ENCODE data around the gene SLC2A11. TPM values are rescaled to one million over a fixed set of nuclear protein-coding genes. Genes with fewer than 3 reads are reported as not detected.

SLC2A11 gene
- total and polyA plus RNA-seq, 3 experiments from 2014 or later: 5.2 to 9.0 (median 7.1) TPM

GRCh38 chr22:23834406-23834792 is 23.3 kb upstream of the SLC2A11 start:
- Histone ChIP-seq H3K27me3 (ENCODE audit: insufficient read depth, low read length, poor library complexity, severe bottlenecking) (no peaks in the 10 kb centered on the region), H3K9me3 (ENCODE audit: low read length) (no peaks in the 10 kb centered on the region), H3K4me1 (ENCODE audit: insufficient read depth, low read length) (peaks cover 6% of the 10 kb centered on the region), H3K27ac (ENCODE audit: low read depth, low read length) (no peak overlapping the region), H3K36me3 (ENCODE audit: insufficient read depth, low read length) (peaks cover 4% of the 10 kb centered on the region), H3K4me3 (ENCODE audit: low read length) (no peak overlapping the region)
- DNase-seq: no peak
- Mint-ChIP-seq H3K4me1 (peaks cover 18 to 28% (median 26%) of the 10 kb centered on the region in 3 donors), H3K9me3 (no peaks in the 10 kb centered on the region), H3K27ac (no peak overlapping the region), H3K36me3 (peaks cover 0 to 44% (median 8%) of the 10 kb centered on the region in 3 donors), H3K4me3 (no peak overlapping the region), H3K27me3 (peaks cover 0 to 2% of the 10 kb centered on the region in 2 donors)
- ChIA-PET CTCF (interaction anchor here (1.4 kb wide), 1 partner anchor 15 kb away, joined by 4 read pairs; no protein-coding TSS in a partner anchor), POLR2A (no interaction called here)

- H3K27ac ChIP-seq (ENCODE audit: low read depth, low read length): no peak overlapping the region
- peaks cover 3% of the 10 kb centered on the region for H3K36me3 ChIP-seq (ENCODE audit: insufficient read depth, low read length)
- H3K4me1 ChIP-seq (ENCODE audit: insufficient read depth, low read length): peaks cover 11% of the 10 kb centered on the region
Measured at GRCh38 chr22:23834793-23835483, 22.7 kb upstream of the SLC2A11 start.

GRCh38 chr22:23835484-23836144 is 22.1 kb upstream of the SLC2A11 start:
- CTCF ChIA-PET: interaction anchor here (1.4 kb wide), 1 partner anchor 14 kb away, joined by 4 read pairs; no protein-coding TSS in a partner anchor
- Histone ChIP-seq H3K27ac (ENCODE audit: low read depth, low read length) (no peak overlapping the region), H3K27me3 (ENCODE audit: insufficient read depth, low read length, poor library complexity, severe bottlenecking) (no peaks in the 10 kb centered on the region), H3K4me3 (ENCODE audit: low read length) (no peak overlapping the region), H3K9me3 (ENCODE audit: low read length) (no peaks in the 10 kb centered on the region), H3K36me3 (ENCODE audit: insufficient read depth, low read length) (no peaks in the 10 kb centered on the region), H3K4me1 (ENCODE audit: insufficient read depth, low read length) (peaks cover 11% of the 10 kb centered on the region)
- peaks cover 19 to 29% (median 23%) of the 10 kb centered on the region in 3 donors for H3K4me1 Mint-ChIP-seq
- POLR2A ChIA-PET: no interaction called here
- DNase-seq: no peak
- H3K27me3 Mint-ChIP-seq: peaks cover 0 to 2% of the 10 kb centered on the region in 2 donors
- H3K36me3 Mint-ChIP-seq: peaks cover 0 to 33% (median 2%) of the 10 kb centered on the region in 3 donors
- H3K4me3 Mint-ChIP-seq: peak overlapping the region in 1 of 7 donors; percentile 6
- H3K27ac Mint-ChIP-seq: peak overlapping the region in 1 of 8 donors; percentile 47
- no peaks in the 10 kb centered on the region for H3K9me3 Mint-ChIP-seq

More at GRCh38 chr22:23834793-23835483, 22.7 kb upstream of the SLC2A11 start:
- ChIA-PET POLR2A (no interaction called here), CTCF (interaction anchor here (1.4 kb wide), 1 partner anchor 14 kb away, joined by 4 read pairs; no protein-coding TSS in a partner anchor)
- Histone ChIP-seq H3K4me3 (ENCODE audit: low read length) (no peak overlapping the region), H3K9me3 (ENCODE audit: low read length) (no peaks in the 10 kb centered on the region), H3K27me3 (ENCODE audit: insufficient read depth, low read length, poor library complexity, severe bottlenecking) (no peaks in the 10 kb centered on the region)
- Mint-ChIP-seq H3K4me3 (no peak overlapping the region), H3K36me3 (peaks cover 0 to 38% (median 4%) of the 10 kb centered on the region in 3 donors), H3K27ac (no peak overlapping the region), H3K4me1 (peaks cover 22 to 31% (median 28%) of the 10 kb centered on the region in 3 donors), H3K27me3 (peaks cover 0 to 2% of the 10 kb centered on the region in 2 donors), H3K9me3 (no peaks in the 10 kb centered on the region)
- no peak for DNase-seq

- Histone ChIP-seq H3K27ac (ENCODE audit: low read depth, low read length) (no peak overlapping the region), H3K4me1 (ENCODE audit: insufficient read depth, low read length) (peaks cover 11% of the 10 kb centered on the region), H3K27me3 (ENCODE audit: insufficient read depth, low read length, poor library complexity, severe bottlenecking) (no peaks in the 10 kb centered on the region), H3K36me3 (ENCODE audit: insufficient read depth, low read length) (no peaks in the 10 kb centered on the region), H3K4me3 (ENCODE audit: low read length) (no peak overlapping the region), H3K9me3 (ENCODE audit: low read length) (no peaks in the 10 kb centered on the region)
- peak overlapping the region in 3 of 7 donors; percentile 15 to 68 (median 50) for H3K4me3 Mint-ChIP-seq
- H3K27me3 Mint-ChIP-seq: peaks cover 0 to 2% of the 10 kb centered on the region in 2 donors
- ChIA-PET POLR2A (no interaction called here), CTCF (interaction anchor here (3.0 kb wide), 1 partner anchor 13 kb away, joined by 14 read pairs; no protein-coding TSS in a partner anchor)
- no peak for DNase-seq
- no peaks in the 10 kb centered on the region for H3K9me3 Mint-ChIP-seq
- H3K4me1 Mint-ChIP-seq: peaks cover 19 to 29% (median 19%) of the 10 kb centered on the region in 3 donors
- peak overlapping the region in 5 of 8 donors; percentile 37 to 72 (median 58) for H3K27ac Mint-ChIP-seq
- H3K36me3 Mint-ChIP-seq: peaks cover 0 to 28% (median 0%) of the 10 kb centered on the region in 3 donors
Measured at GRCh38 chr22:23836281-23836680, 21.4 kb upstream of the SLC2A11 start.

- H3K27me3 Mint-ChIP-seq: peaks cover 0 to 2% of the 10 kb centered on the region in 2 donors
- CTCF ChIA-PET: interaction anchor here (3.0 kb wide), 1 partner anchor 13 kb away, joined by 14 read pairs; no protein-coding TSS in a partner anchor
- no peaks in the 10 kb centered on the region for H3K27me3 ChIP-seq (ENCODE audit: insufficient read depth, low read length, poor library complexity, severe bottlenecking)
- H3K36me3 ChIP-seq (ENCODE audit: insufficient read depth, low read length): no peaks in the 10 kb centered on the region
- peaks cover 19 to 29% (median 19%) of the 10 kb centered on the region in 3 donors for H3K4me1 Mint-ChIP-seq
- peaks cover 11% of the 10 kb centered on the region for H3K4me1 ChIP-seq (ENCODE audit: insufficient read depth, low read length)
- H3K36me3 Mint-ChIP-seq: peaks cover 0 to 26% (median 0%) of the 10 kb centered on the region in 3 donors
- H3K9me3 Mint-ChIP-seq: no peaks in the 10 kb centered on the region
- DNase-seq: no peak
- H3K27ac Mint-ChIP-seq: peak overlapping the region in 5 of 8 donors; percentile 43 to 81 (median 68)
- H3K4me3 ChIP-seq (ENCODE audit: low read length): no peak overlapping the region
- H3K4me3 Mint-ChIP-seq: peak overlapping the region in 5 of 7 donors; percentile 43 to 91 (median 67)
- H3K9me3 ChIP-seq (ENCODE audit: low read length): no peaks in the 10 kb centered on the region
- H3K27ac ChIP-seq (ENCODE audit: low read depth, low read length): no peak overlapping the region
- POLR2A ChIA-PET: no interaction called here
Measured at GRCh38 chr22:23836692-23837495, 20.8 kb upstream of the SLC2A11 start.

- Histone ChIP-seq H3K36me3 (ENCODE audit: insufficient read depth, low read length) (no peaks in the 10 kb centered on the region), H3K4me1 (ENCODE audit: insufficient read depth, low read length) (peaks cover 11% of the 10 kb centered on the region), H3K27ac (ENCODE audit: low read depth, low read length) (no peak overlapping the region), H3K27me3 (ENCODE audit: insufficient read depth, low read length, poor library complexity, severe bottlenecking) (no peaks in the 10 kb centered on the region), H3K4me3 (ENCODE audit: low read length) (no peak overlapping the region), H3K9me3 (ENCODE audit: low read length) (no peaks in the 10 kb centered on the region)
- peaks cover 19 to 29% (median 19%) of the 10 kb centered on the region in 3 donors for H3K4me1 Mint-ChIP-seq
- no peaks in the 10 kb centered on the region for H3K9me3 Mint-ChIP-seq
- peak overlapping the region in 3 of 8 donors; percentile 56 to 92 (median 68) for H3K27ac Mint-ChIP-seq
- ChIA-PET POLR2A (interaction anchor here (1.5 kb wide), 1 partner anchor 20 kb away, joined by 7 read pairs; the partner anchor contains the start of gene SLC2A11), CTCF (interaction anchor here (3.0 kb wide), 1 partner anchor 12 kb away, joined by 14 read pairs; no protein-coding TSS in a partner anchor)
- H3K4me3 Mint-ChIP-seq: peak overlapping the region; percentile 43 to 92 (median 76)
- H3K27me3 Mint-ChIP-seq: peaks cover 0 to 2% of the 10 kb centered on the region in 2 donors
- peaks cover 0 to 24% (median 0%) of the 10 kb centered on the region in 3 donors for H3K36me3 Mint-ChIP-seq
- DNase-seq: no peak
Measured at GRCh38 chr22:23837496-23837859, 20.2 kb upstream of the SLC2A11 start.

GRCh38 chr22:23837911-23838680 is 19.6 kb upstream of the SLC2A11 start:
- Mint-ChIP-seq H3K4me1 (peaks cover 19 to 29% (median 19%) of the 10 kb centered on the region in 3 donors), H3K9me3 (no peaks in the 10 kb centered on the region), H3K36me3 (peaks cover 0 to 23% (median 0%) of the 10 kb centered on the region in 3 donors), H3K27ac (peak overlapping the region; percentile 56 to 98 (median 89)), H3K4me3 (peak overlapping the region; percentile 76 to 93 (median 91)), H3K27me3 (peaks cover 0 to 2% of the 10 kb centered on the region in 2 donors)
- no peaks in the 10 kb centered on the region for H3K9me3 ChIP-seq (ENCODE audit: low read length)
- DNase-seq: no peak
- no peak overlapping the region for H3K27ac ChIP-seq (ENCODE audit: low read depth, low read length)
- peak overlapping the region; percentile 56 for H3K4me3 ChIP-seq (ENCODE audit: low read length)
- H3K36me3 ChIP-seq (ENCODE audit: insufficient read depth, low read length): no peaks in the 10 kb centered on the region
- ChIA-PET CTCF (interaction anchor here (3.0 kb wide), 1 partner anchor 11 kb away, joined by 14 read pairs; no protein-coding TSS in a partner anchor), POLR2A (interaction anchor here (0.6 to 1.5 kb wide), 2 partner anchors 19 to 56 kb away, joined by 3 to 7 read pairs; partner anchors contain the start of genes MIF and SLC2A11)
- H3K4me1 ChIP-seq (ENCODE audit: insufficient read depth, low read length): peaks cover 11% of the 10 kb centered on the region
- no peaks in the 10 kb centered on the region for H3K27me3 ChIP-seq (ENCODE audit: insufficient read depth, low read length, poor library complexity, severe bottlenecking)

Data from CD8-positive, alpha-beta memory T cell (primary cell).